Activated T-cell treated with anti-CD3 and anti-CD28 coated beads, Interleukin-2, amount 50 U/mL, for 72 hours (primary cell): ENCODE data around the gene IFT20. TPM values are rescaled to one million over a fixed set of nuclear protein-coding genes. Genes with fewer than 3 reads are reported as not detected.
"Not testable (repeated sequence)": the region's sequence is repeated elsewhere in the genome, so short reads cannot be mapped to it uniquely, and the experiment has no call there.

Experiments
- ATAC-seq, 2 donors: fragments of 150-1000 bp; cut with Tn5 transposase; replicated peaks in 1 of 2; 2 replicates each; pipeline ENCODE4 v1.10.0; 2021; ENCODE audit warnings: moderate library complexity in 2 of 2, mild to moderate bottlenecking in 1 of 2
- DNase-seq, 2 donors: peaks; one replicate each; pipeline ENCODE4 v3.0.0; 2021 to 2022; ENCODE audit warnings: mixed read lengths in 1 of 2
- H3K27ac Mint-ChIP-seq: one replicate; pipeline ENCODE4 v1.8.0; 2022; ENCODE audit warnings: mild to moderate bottlenecking, moderate library complexity, mixed read lengths
- H3K27me3 Mint-ChIP-seq: one replicate; pipeline ENCODE4 v1.8.0; 2022; ENCODE audit warnings: low read depth, mixed read lengths
- H3K36me3 Mint-ChIP-seq, 2 donors: one replicate each; pipeline ENCODE4 v1.8.0; 2022; ENCODE audit warnings: mixed read lengths in 2 of 2, mild to moderate bottlenecking in 1 of 2; ENCODE audit not compliant: insufficient read depth in 2 of 2
- H3K4me1 Mint-ChIP-seq: one replicate; pipeline ENCODE4 v1.8.0; 2022; ENCODE audit warnings: low read depth, mixed read lengths
- H3K4me3 Mint-ChIP-seq, 2 donors: one replicate each; pipeline ENCODE4 v1.8.0; 2022; ENCODE audit warnings: mild to moderate bottlenecking in 2 of 2, mixed read lengths in 2 of 2, moderate library complexity in 2 of 2
- H3K9me3 Mint-ChIP-seq, 2 donors: one replicate each; pipeline ENCODE4 v1.8.0; 2022; ENCODE audit warnings: mixed read lengths in 2 of 2
- total RNA-seq, 2 donors: library from RNA; stranded (reverse); gene quantifications; one replicate each; pipeline ENCODE4 v1.2.3, GENCODE V29; 2022

Gene IFT20
- total RNA-seq, 2 donors from 2014 or later, result 31.1 to 31.7 TPM

- not testable (repeated sequence) for H3K36me3 Mint-ChIP-seq, H3K27me3 Mint-ChIP-seq, H3K4me3 Mint-ChIP-seq
Observed at GRCh38 chr17:28338769-28339212, 3.5 kb upstream of the IFT20 start.

DNA sequence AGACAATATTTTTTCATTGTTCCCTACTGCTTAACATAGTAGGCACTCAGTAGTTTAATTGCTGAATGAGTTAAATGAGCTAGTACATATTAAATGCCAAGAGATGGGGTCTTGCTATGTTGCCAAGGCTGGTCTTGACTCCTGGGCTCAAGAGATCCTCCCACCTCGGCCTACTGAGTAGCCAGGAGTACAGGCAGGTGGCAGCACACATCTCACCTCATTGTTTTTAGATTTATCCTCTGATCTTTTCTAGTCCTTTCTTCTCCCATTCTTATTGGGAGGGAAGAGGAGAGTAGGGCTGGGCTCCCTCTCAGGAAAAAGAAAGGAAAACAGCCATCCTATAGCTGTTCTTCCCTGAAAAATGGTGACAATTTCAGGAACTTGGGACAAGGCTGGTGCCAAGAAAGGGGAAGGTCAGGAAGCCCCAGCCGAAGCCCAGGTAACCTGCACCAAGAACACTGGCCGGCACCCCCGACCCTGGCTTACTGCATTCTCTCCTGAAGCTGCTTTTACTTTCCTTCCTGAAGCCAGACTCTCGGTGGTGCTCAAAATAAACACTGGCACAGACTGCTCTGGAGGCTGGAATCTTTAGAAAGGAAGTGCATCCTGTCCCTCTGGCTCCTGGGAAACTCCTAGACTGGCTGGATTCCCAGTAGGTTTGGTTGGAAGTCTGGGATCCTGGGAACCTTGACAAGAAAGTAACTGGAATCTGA lies 2.9 kb upstream of the IFT20 start:
- Mint-ChIP-seq H3K27me3 (no peaks in the 10 kb centered on the region), H3K9me3 (no peaks in the 10 kb centered on the region), H3K36me3 (no peaks in the 10 kb centered on the region), H3K4me3 (peak overlapping the region in 1 of 2 donors; percentile 90), H3K27ac (peak overlapping the region; percentile 81), H3K4me1 (peaks cover 38% of the 10 kb centered on the region)
- DNase-seq (no peak), ATAC-seq (no peak)

More at GRCh38 chr17:28338769-28339212, 3.5 kb upstream of the IFT20 start:
- H3K27ac Mint-ChIP-seq, ATAC-seq, H3K9me3 Mint-ChIP-seq, DNase-seq: not testable (repeated sequence)
- H3K4me1 Mint-ChIP-seq, result peaks cover 36% of the 10 kb centered on the region

GRCh38 chr17:28335959-28336871 lies 943 bp upstream of the IFT20 start:
- peaks cover 38% of the 10 kb centered on the region for H3K4me1 Mint-ChIP-seq
- ATAC-seq (no peak), DNase-seq (peak in 1 of 2 donors; percentile 25)
- H3K27ac Mint-ChIP-seq, result peak overlapping the region; percentile 95
- no peaks in the 10 kb centered on the region for H3K9me3 Mint-ChIP-seq
- H3K4me3 Mint-ChIP-seq, result peak overlapping the region; percentile 90 to 97
- no peaks in the 10 kb centered on the region for H3K36me3 Mint-ChIP-seq
- H3K27me3 Mint-ChIP-seq, result no peaks in the 10 kb centered on the region

DNA sequence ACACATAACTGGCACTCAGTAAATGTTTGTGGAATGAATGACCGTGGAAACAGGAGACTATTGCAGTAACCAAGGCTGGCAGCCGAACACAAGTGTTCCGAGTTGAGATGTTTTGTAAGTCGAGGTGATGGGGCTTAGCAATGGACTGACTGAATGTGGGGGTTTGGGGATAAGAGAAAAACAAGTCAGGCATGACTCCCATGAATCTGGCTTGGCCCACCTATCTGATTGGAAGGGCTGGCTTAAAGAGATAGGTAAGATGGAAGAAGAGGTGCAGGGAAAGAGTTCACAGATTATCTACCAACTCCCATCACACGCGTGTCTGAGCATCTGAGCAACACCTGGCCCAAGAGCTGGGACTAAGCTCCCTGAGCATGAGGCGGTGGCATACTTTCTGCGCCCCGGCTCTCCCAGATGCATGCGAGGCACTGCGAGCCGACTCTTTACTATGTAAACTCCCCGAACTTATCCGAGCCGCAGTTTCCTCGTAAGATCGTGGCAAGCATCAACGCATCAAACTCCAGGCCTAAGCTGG lies 539 bp downstream of the IFT20 start:
- H3K36me3 Mint-ChIP-seq, result no peaks in the 10 kb centered on the region
- peak overlapping the region; percentile 6 for H3K27ac Mint-ChIP-seq
- H3K4me3 Mint-ChIP-seq, result peak overlapping the region; percentile 90 to 97
- peak in 1 of 2 donors; percentile 13 for DNase-seq
- H3K9me3 Mint-ChIP-seq, result no peaks in the 10 kb centered on the region
- peaks cover 38% of the 10 kb centered on the region for H3K4me1 Mint-ChIP-seq
- H3K27me3 Mint-ChIP-seq, result no peaks in the 10 kb centered on the region
- no peak for ATAC-seq

DNA sequence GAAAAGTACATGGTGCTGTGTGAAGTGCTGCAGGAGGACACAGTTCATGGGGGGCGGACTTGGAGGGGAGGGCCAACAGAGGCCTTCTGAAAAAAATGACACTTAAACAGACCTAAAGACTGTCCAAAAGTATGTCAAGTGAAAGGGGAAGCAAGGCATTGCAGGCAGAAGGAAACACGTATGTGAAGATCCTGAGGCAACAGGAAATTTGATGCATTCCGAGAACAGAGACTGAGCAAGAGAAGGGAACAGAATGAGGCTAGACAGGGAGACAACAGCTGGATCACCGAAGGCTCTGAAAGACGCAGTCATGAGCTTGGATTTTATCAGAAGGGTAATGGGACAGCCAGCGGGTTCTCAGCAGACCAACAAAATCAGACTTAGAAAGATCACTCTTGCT lies 1.1 kb downstream of the IFT20 start:
- H3K27ac Mint-ChIP-seq, result peak overlapping the region; percentile 6
- H3K9me3 Mint-ChIP-seq, result no peaks in the 10 kb centered on the region
- H3K27me3 Mint-ChIP-seq, result no peaks in the 10 kb centered on the region
- H3K4me1 Mint-ChIP-seq, result peaks cover 38% of the 10 kb centered on the region
- peaks cover 0 to under 1% of the 10 kb centered on the region in 2 donors for H3K36me3 Mint-ChIP-seq
- peak overlapping the region; percentile 90 to 97 for H3K4me3 Mint-ChIP-seq
- no peak for DNase-seq
- no peak for ATAC-seq

DNA sequence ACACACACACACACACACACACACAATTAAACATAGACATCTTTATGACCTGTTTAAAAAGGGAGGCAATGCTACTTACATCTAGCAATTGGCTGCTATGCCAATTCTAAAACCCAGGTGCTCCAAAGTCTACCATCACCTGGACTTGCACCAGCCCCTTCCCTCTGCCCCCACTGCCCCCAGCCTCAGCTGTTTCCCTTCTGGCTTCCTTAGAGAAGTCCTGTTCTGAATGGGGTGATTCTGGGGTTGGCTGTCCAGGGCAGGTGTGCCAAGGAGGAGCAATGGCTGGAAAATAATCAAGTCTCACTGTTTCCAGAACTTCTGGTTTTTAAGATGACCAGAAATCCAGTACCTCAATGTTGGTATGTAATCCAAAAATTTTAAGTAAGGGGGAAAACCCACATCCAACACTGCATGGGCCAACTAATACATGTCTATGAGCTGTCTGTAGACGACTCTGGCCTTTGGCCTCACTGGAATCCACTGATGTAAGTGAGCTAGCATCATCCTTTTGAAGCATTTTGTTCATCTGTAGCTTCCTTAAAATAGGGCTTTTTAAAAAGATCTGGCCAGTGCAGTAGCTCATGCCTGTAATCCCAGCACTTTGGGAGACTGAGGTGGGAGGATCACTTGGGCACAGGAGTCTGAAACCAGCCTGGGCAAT lies 2.1 kb downstream of the IFT20 start:
- no peaks in the 10 kb centered on the region for H3K27me3 Mint-ChIP-seq
- no peaks in the 10 kb centered on the region for H3K9me3 Mint-ChIP-seq
- H3K4me3 Mint-ChIP-seq, result peak overlapping the region in 1 of 2 donors; percentile 97
- H3K27ac Mint-ChIP-seq, result no peak overlapping the region
- peaks cover 39% of the 10 kb centered on the region for H3K4me1 Mint-ChIP-seq
- ATAC-seq (no peak), DNase-seq (no peak)
- peaks cover 0 to 4% of the 10 kb centered on the region in 2 donors for H3K36me3 Mint-ChIP-seq

GRCh38 chr17:28331891-28332420 lies 3.3 kb downstream of the IFT20 start:
- H3K27me3 Mint-ChIP-seq, result no peaks in the 10 kb centered on the region
- DNase-seq (no peak), ATAC-seq (no peak)
- H3K27ac Mint-ChIP-seq, result no peak overlapping the region
- no peaks in the 10 kb centered on the region for H3K9me3 Mint-ChIP-seq
- peaks cover 38% of the 10 kb centered on the region for H3K4me1 Mint-ChIP-seq
- peaks cover 0 to 8% of the 10 kb centered on the region in 2 donors for H3K36me3 Mint-ChIP-seq
- H3K4me3 Mint-ChIP-seq, result no peak overlapping the region

GRCh38 chr17:28330671-28331070 lies 4.6 kb downstream of the IFT20 start:
- Mint-ChIP-seq H3K4me3 (no peak overlapping the region), H3K4me1 (peaks cover 43% of the 10 kb centered on the region), H3K27ac (no peak overlapping the region), H3K36me3 (peaks cover 0 to 15% of the 10 kb centered on the region in 2 donors), H3K9me3 (no peaks in the 10 kb centered on the region), H3K27me3 (no peaks in the 10 kb centered on the region)
- DNase-seq (no peak), ATAC-seq (no peak)

DNA sequence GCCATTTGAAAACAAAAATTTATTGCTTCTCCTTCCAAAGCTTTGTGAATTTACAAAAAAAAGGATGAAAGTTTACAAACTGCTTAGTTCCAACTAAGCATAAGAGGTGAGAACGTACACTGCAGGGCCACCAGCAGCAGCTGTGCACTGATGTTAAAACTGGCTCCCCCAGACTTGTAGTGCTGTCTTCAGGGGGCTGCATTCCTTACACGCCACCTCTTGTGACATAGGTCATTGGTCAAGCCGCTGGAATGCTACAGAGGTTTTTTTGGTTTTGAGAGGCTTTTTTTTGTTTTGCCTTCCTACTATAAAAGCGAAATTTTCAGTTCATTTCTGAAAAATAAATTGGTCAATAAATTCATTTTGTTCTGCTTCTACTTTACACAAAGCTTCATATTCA lies 6.9 kb downstream of the IFT20 start:
- H3K4me3 Mint-ChIP-seq, result no peak overlapping the region
- no peaks in the 10 kb centered on the region for H3K9me3 Mint-ChIP-seq
- ATAC-seq, result no peak
- H3K27me3 Mint-ChIP-seq, result no peaks in the 10 kb centered on the region
- DNase-seq, result no peak
- peak overlapping the region; percentile 57 for H3K27ac Mint-ChIP-seq
- H3K36me3 Mint-ChIP-seq, result peaks cover 0 to 15% of the 10 kb centered on the region in 2 donors
- H3K4me1 Mint-ChIP-seq, result peaks cover 26% of the 10 kb centered on the region

GRCh38 chr17:28327709-28328108 lies 7.6 kb downstream of the IFT20 start:
- no peaks in the 10 kb centered on the region for H3K27me3 Mint-ChIP-seq
- DNase-seq, result no peak
- ATAC-seq, result no peak
- H3K4me3 Mint-ChIP-seq, result peak overlapping the region in 1 of 2 donors; percentile 31
- H3K4me1 Mint-ChIP-seq, result peaks cover 26% of the 10 kb centered on the region
- no peaks in the 10 kb centered on the region for H3K9me3 Mint-ChIP-seq
- peak overlapping the region; percentile 57 for H3K27ac Mint-ChIP-seq
- peaks cover 0 to 15% of the 10 kb centered on the region in 2 donors for H3K36me3 Mint-ChIP-seq

DNA sequence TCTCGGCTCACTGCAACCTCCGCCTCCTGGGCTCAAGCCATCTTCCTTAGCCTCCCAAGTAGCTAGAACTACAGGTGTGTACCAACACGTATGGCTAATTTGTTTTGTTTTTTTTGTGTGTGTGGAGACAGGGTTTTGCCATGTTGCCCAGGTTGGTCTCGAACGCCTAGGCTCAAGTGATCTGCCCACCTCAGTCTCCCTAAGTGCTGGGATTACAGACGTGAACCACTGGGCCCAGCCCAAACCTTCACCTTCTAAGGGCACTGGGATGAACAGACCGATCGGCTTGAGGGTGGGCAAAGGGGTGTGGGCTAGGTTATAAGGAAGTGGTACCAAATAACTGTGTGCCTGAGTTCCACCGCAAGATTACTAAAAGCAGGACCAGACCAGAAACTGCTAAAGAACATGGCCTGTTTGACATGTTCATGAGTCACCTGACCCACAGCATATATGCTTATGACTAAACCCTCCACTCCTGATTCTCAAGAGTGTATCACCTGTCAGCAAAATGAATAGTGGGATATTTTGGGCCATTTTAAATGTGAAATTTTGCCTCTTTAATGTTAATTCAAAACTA lies 8.2 kb downstream of the IFT20 start:
- Mint-ChIP-seq H3K27ac (peak overlapping the region; percentile 57), H3K4me1 (peaks cover 31% of the 10 kb centered on the region), H3K4me3 (peak overlapping the region; percentile 23 to 36), H3K9me3 (no peaks in the 10 kb centered on the region), H3K27me3 (no peaks in the 10 kb centered on the region), H3K36me3 (peaks cover 0 to 15% of the 10 kb centered on the region in 2 donors)
- ATAC-seq (peak; percentile 99), DNase-seq (peak; percentile 65 to 67)

DNA sequence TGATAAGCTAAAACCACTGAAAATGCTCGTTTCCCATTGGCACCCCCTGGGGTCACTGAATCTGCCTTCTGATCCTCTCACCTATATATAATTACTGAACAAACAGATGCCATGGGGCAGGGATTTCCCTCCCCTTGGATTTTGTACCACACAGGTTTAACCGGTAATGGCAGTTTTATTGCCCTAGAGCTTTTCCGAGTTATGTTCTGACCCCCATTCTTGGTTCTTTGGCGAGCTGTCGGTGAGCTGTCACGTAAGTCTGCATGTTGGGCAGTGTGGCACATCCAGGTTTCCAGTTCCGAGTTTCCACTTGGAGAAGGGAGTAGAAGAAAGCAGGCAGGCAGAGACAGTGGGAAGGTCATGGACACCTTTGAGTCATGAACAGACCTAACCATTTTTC lies 9.2 kb downstream of the IFT20 start:
- ATAC-seq (no peak), DNase-seq (no peak)
- no peaks in the 10 kb centered on the region for H3K27me3 Mint-ChIP-seq
- peaks cover 0 to 15% of the 10 kb centered on the region in 2 donors for H3K36me3 Mint-ChIP-seq
- peaks cover 39% of the 10 kb centered on the region for H3K4me1 Mint-ChIP-seq
- H3K9me3 Mint-ChIP-seq, result no peaks in the 10 kb centered on the region
- H3K4me3 Mint-ChIP-seq, result no peak overlapping the region
- no peak overlapping the region for H3K27ac Mint-ChIP-seq
